NCI-H1930 (cell line): ENCODE measurements around the gene AHCYL1.

ENCODE experiments used
- DNase-seq, 2 experiments: peaks; one replicate each; lab custom pipeline; 2025; lab: John Stamatoyannopoulos, UW

The AHCYL1 gene

GRCh38 chr1:110062612-110063011 lies 78.0 kb downstream of the AHCYL1 start:
- DNase-seq, result no peak

GRCh38 chr1:110063781-110064180 lies 79.2 kb downstream of the AHCYL1 start:
- DNase-seq, result no peak

GRCh38 chr1:110064576-110065337 lies 80.2 kb downstream of the AHCYL1 start:
- no peak for DNase-seq

GRCh38 chr1:110065841-110066240 lies 81.3 kb downstream of the AHCYL1 start:
- no peak for DNase-seq

GRCh38 chr1:110067479-110067892 lies 82.9 kb downstream of the AHCYL1 start:
- DNase-seq, result no peak

- no peak for DNase-seq
These were observed 83.5 kb downstream of the AHCYL1 start for GRCh38 chr1:110067893-110068645.

- DNase-seq, result no peak
These were observed 84.3 kb downstream of the AHCYL1 start for GRCh38 chr1:110068646-110069403.

- DNase-seq, result no peak
These were observed 85.1 kb downstream of the AHCYL1 start for GRCh38 chr1:110069404-110070281.

GRCh38 chr1:110070282-110070669 lies 85.7 kb downstream of the AHCYL1 start:
- no peak for DNase-seq

GRCh38 chr1:110070671-110071242 lies 86.2 kb downstream of the AHCYL1 start, which contains the start of gene ALX3:
TSS of gene ALX3 (minus strand) at chr1:110070672. CDS start at chr1:110070612, 60 bp downstream.
- DNase-seq, result no peak
